ENCODE measurements around the gene ADK.

Gene ADK

DNA sequence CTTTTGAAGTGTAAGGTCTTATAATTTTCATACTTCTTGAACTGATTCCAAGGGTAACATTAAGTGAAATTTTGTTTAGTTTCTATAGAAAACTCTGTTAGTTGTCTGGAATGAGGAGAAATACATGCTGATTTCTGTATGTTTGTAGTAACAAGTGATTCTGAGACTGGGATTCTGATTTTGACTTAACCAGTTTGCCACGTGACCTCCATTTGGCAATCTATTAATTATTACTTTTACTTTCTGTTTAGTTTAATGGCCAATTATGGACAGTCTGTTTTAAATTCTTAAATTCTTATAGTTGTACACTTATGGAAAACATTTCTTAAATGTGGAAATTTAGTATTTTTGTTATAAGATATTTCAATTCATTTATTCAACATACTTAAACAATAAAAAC is 163.1 kb downstream of the ADK start:
- no peaks in the 10 kb centered on the region for H3K4me1 ChIP-seq (ENCODE audit: control insufficient read depth, insufficient read depth, low read length)
- WGBS, 2 experiments, result 100% methylated on average over 1 of the region's 1 CpG; no CpG with 5 or more reads in 1 of the 2 experiments
- H3K36me3 ChIP-seq (ENCODE audit: control insufficient read depth, insufficient read depth, low read length), result no peaks in the 10 kb centered on the region
- H3K27ac ChIP-seq (ENCODE audit: insufficient read depth, low read depth, low read length, poor library complexity, severe bottlenecking), result no peak overlapping the region
- H3K4me3 ChIP-seq (ENCODE audit: insufficient read depth, low read depth, low read length), result no peak overlapping the region
- no peaks in the 10 kb centered on the region for H3K9me3 ChIP-seq (ENCODE audit: control insufficient read depth, low read length)
- no peaks in the 10 kb centered on the region for H3K27me3 ChIP-seq (ENCODE audit: control insufficient read depth, insufficient read depth, low read length, poor library complexity, severe bottlenecking)

DNA sequence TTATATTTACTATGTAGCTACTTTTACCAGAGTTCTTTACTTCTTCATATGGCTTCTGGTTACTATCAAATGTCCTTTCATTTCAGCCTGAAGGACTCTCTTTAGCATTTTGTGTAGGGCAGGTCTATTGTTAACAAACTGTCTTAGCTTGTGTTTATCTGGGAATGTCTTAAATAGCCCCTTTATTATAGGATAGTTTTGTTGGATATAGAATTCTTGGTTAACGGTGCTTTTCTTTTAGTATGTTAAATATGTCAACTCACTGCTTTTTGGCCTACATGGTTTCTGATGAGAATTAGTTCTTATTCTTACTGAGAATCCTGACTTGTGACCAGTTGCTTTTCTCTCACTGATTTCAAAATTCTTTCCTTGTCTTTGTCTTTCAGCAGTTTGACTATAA is 169.0 kb downstream of the ADK start:
- Histone ChIP-seq H3K27ac (ENCODE audit: insufficient read depth, low read depth, low read length, poor library complexity, severe bottlenecking) (no peak overlapping the region), H3K4me1 (ENCODE audit: control insufficient read depth, insufficient read depth, low read length) (no peaks in the 10 kb centered on the region), H3K36me3 (ENCODE audit: control insufficient read depth, insufficient read depth, low read length) (no peaks in the 10 kb centered on the region), H3K27me3 (ENCODE audit: control insufficient read depth, insufficient read depth, low read length, poor library complexity, severe bottlenecking) (no peaks in the 10 kb centered on the region), H3K9me3 (ENCODE audit: control insufficient read depth, low read length) (no peaks in the 10 kb centered on the region), H3K4me3 (ENCODE audit: insufficient read depth, low read depth, low read length) (no peak overlapping the region)
- WGBS, 2 experiments, result 83 to 95% methylated on average over 1 of the region's 1 CpG

DNA sequence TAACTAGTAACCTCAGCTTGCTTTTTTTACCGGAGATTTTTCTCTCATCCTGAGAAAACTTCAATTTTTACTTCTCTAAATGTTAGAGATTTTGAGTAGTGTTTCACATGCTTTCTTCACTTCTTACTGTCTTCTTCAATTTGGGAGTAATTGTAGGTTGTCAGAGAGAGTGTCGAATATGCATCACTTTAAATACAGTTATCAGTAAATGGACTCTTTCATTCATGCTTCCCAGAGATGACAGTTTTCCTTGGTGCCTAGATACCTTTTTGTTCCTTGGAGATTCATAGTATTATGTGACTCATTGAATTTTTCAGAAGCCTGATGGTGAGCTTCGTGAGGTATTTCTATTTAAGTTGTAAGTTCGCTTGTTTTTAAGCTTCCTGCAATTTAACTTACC is 169.7 kb downstream of the ADK start:
- Histone ChIP-seq H3K27me3 (ENCODE audit: control insufficient read depth, insufficient read depth, low read length, poor library complexity, severe bottlenecking) (no peaks in the 10 kb centered on the region), H3K36me3 (ENCODE audit: control insufficient read depth, insufficient read depth, low read length) (no peaks in the 10 kb centered on the region), H3K4me1 (ENCODE audit: control insufficient read depth, insufficient read depth, low read length) (no peaks in the 10 kb centered on the region), H3K9me3 (ENCODE audit: control insufficient read depth, low read length) (no peaks in the 10 kb centered on the region), H3K4me3 (ENCODE audit: insufficient read depth, low read depth, low read length) (no peak overlapping the region), H3K27ac (ENCODE audit: insufficient read depth, low read depth, low read length, poor library complexity, severe bottlenecking) (no peak overlapping the region)
- WGBS, 2 experiments, result 92 to 100% methylated on average over 1 to 3 of the region's 4 CpGs

DNA sequence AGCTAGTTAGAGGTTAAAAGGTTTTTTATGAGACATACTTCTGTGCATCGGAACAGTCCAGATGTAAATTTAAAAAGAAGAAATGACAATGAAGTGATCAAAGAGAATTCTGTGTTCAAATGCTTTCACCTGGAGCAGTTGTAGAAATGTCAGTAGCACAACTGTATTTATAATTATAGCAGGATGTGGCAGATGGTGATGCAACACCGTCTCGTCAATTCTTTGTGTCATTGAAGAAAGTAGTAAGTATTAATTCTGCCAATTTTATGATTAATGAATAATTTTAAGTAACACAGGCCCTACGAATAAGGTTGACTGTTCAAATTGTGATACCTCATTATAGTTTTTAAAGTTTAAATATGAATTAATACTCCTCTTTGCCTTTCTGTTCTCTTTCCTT is 171.1 kb downstream of the ADK start:
- no peak overlapping the region for H3K27ac ChIP-seq (ENCODE audit: insufficient read depth, low read depth, low read length, poor library complexity, severe bottlenecking)
- no peak overlapping the region for H3K4me3 ChIP-seq (ENCODE audit: insufficient read depth, low read depth, low read length)
- no peaks in the 10 kb centered on the region for H3K4me1 ChIP-seq (ENCODE audit: control insufficient read depth, insufficient read depth, low read length)
- 97 to 99% methylated on average over 3 of the region's 4 CpGs for WGBS, 2 experiments
- H3K27me3 ChIP-seq (ENCODE audit: control insufficient read depth, insufficient read depth, low read length, poor library complexity, severe bottlenecking), result no peaks in the 10 kb centered on the region
- H3K36me3 ChIP-seq (ENCODE audit: control insufficient read depth, insufficient read depth, low read length), result no peaks in the 10 kb centered on the region
- no peaks in the 10 kb centered on the region for H3K9me3 ChIP-seq (ENCODE audit: control insufficient read depth, low read length)

DNA sequence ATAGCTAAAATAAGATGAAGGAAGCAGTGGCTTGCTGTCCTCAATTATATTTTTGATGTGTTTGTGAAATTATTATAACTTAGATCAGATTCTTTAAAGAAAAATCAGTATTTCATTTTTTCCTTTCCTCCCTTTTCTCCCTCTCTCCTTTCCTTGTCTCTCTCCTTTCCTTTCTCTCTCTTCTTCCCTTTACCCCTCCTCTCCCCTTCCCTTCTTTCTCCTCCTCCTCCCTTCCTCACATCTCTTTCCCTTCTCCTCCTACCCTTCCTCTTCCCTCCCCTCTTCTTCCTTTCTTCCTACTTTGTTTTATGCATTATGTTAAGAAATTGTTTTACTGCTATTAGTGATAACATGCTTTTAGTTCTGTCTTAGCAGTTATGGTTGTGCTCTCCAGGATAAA is 171.5 kb downstream of the ADK start:
- Histone ChIP-seq H3K27ac (ENCODE audit: insufficient read depth, low read depth, low read length, poor library complexity, severe bottlenecking) (no peak overlapping the region), H3K4me3 (ENCODE audit: insufficient read depth, low read depth, low read length) (no peak overlapping the region), H3K4me1 (ENCODE audit: control insufficient read depth, insufficient read depth, low read length) (no peaks in the 10 kb centered on the region), H3K27me3 (ENCODE audit: control insufficient read depth, insufficient read depth, low read length, poor library complexity, severe bottlenecking) (no peaks in the 10 kb centered on the region), H3K9me3 (ENCODE audit: control insufficient read depth, low read length) (no peaks in the 10 kb centered on the region), H3K36me3 (ENCODE audit: control insufficient read depth, insufficient read depth, low read length) (no peaks in the 10 kb centered on the region)

DNA sequence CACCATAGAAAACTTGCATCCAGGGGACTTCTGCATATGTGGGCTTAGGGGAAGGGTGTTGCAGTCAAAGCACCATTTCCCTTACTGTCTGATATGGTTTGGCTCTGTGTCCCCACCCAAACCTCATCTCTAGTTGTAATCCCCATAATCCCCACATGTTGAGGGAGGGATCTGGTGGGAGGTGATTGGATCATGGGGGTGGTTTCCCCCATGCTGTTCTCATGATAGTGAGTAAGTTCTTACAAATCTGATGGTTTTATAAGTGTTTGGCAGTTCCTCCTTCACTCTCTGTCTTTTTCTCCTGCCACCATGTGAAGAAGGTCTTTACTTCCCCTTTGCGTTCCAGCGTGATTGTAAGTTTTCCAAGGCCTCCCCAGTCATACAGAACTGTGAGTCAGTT is 177.4 kb downstream of the ADK start:
- H3K4me3 ChIP-seq (ENCODE audit: insufficient read depth, low read depth, low read length), result no peak overlapping the region
- H3K4me1 ChIP-seq (ENCODE audit: control insufficient read depth, insufficient read depth, low read length), result no peaks in the 10 kb centered on the region
- no peak overlapping the region for H3K27ac ChIP-seq (ENCODE audit: insufficient read depth, low read depth, low read length, poor library complexity, severe bottlenecking)
- no peaks in the 10 kb centered on the region for H3K36me3 ChIP-seq (ENCODE audit: control insufficient read depth, insufficient read depth, low read length)
- WGBS, 2 experiments, result 76 to 95% methylated on average over 2 of the region's 2 CpGs
- H3K27me3 ChIP-seq (ENCODE audit: control insufficient read depth, insufficient read depth, low read length, poor library complexity, severe bottlenecking), result no peaks in the 10 kb centered on the region
- H3K9me3 ChIP-seq (ENCODE audit: control insufficient read depth, low read length), result no peaks in the 10 kb centered on the region

DNA sequence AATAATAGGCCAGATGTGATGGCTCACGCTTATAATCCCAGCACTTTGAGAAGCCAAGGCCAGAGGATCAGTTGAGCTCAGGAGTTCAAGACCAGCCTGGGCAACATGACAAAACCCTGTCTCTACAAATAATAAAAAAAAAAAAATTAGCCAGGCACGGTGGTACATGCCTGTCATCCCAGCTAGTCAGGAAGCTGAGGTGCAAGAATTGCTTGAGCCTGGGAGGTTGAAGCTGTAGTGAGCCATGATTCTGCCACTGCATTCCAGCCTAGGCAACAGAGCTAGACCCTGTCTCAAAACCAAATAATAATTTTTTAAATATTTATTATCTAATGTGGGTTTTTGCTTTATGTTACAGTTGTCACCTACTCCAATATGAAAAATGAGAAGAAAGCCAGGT is 178.9 kb downstream of the ADK start:
- 83 to 96% methylated on average over 2 of the region's 2 CpGs for WGBS, 2 experiments
- H3K4me1 ChIP-seq (ENCODE audit: control insufficient read depth, insufficient read depth, low read length), result no peaks in the 10 kb centered on the region
- H3K27me3 ChIP-seq (ENCODE audit: control insufficient read depth, insufficient read depth, low read length, poor library complexity, severe bottlenecking), result no peaks in the 10 kb centered on the region
- no peaks in the 10 kb centered on the region for H3K9me3 ChIP-seq (ENCODE audit: control insufficient read depth, low read length)
- no peak overlapping the region for H3K4me3 ChIP-seq (ENCODE audit: insufficient read depth, low read depth, low read length)
- no peaks in the 10 kb centered on the region for H3K36me3 ChIP-seq (ENCODE audit: control insufficient read depth, insufficient read depth, low read length)
- H3K27ac ChIP-seq (ENCODE audit: insufficient read depth, low read depth, low read length, poor library complexity, severe bottlenecking), result no peak overlapping the region

DNA sequence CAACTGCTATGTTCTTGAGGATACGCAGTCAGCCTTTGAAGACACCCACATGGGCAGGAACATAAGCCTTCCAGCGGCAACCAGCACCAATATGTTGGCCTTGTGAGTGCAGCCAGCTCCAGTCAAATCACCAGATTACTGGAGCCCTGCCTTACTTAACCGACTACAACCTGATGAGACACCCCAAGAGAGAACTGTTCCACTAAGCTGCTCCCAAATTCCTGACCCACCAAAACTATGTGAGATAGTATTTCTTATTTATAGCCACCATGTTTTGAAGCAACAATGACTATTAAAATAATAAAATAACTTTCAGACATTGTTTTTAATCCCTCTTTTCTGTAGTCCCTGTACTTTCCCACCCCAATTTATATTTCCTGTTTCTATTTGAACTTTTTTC is 179.6 kb downstream of the ADK start:
- no peak overlapping the region for H3K27ac ChIP-seq (ENCODE audit: insufficient read depth, low read depth, low read length, poor library complexity, severe bottlenecking)
- WGBS, 2 experiments, result 91 to 95% methylated on average over 3 of the region's 3 CpGs
- no peaks in the 10 kb centered on the region for H3K36me3 ChIP-seq (ENCODE audit: control insufficient read depth, insufficient read depth, low read length)
- no peak overlapping the region for H3K4me3 ChIP-seq (ENCODE audit: insufficient read depth, low read depth, low read length)
- H3K27me3 ChIP-seq (ENCODE audit: control insufficient read depth, insufficient read depth, low read length, poor library complexity, severe bottlenecking), result no peaks in the 10 kb centered on the region
- no peaks in the 10 kb centered on the region for H3K4me1 ChIP-seq (ENCODE audit: control insufficient read depth, insufficient read depth, low read length)
- H3K9me3 ChIP-seq (ENCODE audit: control insufficient read depth, low read length), result no peaks in the 10 kb centered on the region

DNA sequence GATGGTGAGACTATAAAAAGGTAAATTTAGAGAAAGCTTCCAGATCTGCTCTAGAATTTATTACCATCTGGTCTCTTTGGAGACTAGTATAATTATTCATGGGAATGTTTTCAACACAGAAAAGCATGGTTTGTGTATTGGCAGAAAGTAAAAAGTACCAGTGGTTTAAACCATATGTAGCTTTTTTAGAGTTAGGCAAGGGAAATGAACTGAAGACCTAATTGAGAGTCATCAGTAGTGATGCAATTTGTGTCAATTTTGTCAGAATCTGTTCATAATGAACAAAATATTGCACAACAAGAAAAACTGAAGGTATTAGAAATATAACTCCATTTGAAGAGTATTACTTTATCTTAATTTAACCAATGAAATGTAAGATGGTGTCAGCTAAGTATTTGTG is 181.4 kb downstream of the ADK start:
- no peak overlapping the region for H3K4me3 ChIP-seq (ENCODE audit: insufficient read depth, low read depth, low read length)
- no peaks in the 10 kb centered on the region for H3K4me1 ChIP-seq (ENCODE audit: control insufficient read depth, insufficient read depth, low read length)
- H3K9me3 ChIP-seq (ENCODE audit: control insufficient read depth, low read length), result no peaks in the 10 kb centered on the region
- no peaks in the 10 kb centered on the region for H3K36me3 ChIP-seq (ENCODE audit: control insufficient read depth, insufficient read depth, low read length)
- no peak overlapping the region for H3K27ac ChIP-seq (ENCODE audit: insufficient read depth, low read depth, low read length, poor library complexity, severe bottlenecking)
- H3K27me3 ChIP-seq (ENCODE audit: control insufficient read depth, insufficient read depth, low read length, poor library complexity, severe bottlenecking), result no peaks in the 10 kb centered on the region

DNA sequence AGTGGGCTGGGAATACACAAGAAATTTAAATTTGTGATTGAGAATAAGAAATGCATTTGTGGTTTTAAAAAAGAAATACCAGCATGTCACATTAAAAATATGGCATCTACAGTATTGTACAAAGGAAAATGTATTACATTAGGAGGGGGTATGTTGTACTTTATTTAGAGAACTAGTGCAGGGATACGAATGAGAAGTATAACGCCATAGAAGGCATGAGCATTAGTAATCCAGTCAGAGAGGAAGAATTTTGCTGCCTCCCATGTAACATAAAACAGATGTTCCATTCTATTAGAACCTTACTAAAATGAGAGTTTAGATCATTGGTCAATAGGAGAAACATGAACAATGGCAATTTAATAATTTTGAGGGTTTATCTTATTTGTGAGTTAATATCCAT is 182.2 kb downstream of the ADK start:
- WGBS, 2 experiments, result 95 to 100% methylated on average over 2 of the region's 2 CpGs
- Histone ChIP-seq H3K4me3 (ENCODE audit: insufficient read depth, low read depth, low read length) (no peak overlapping the region), H3K27me3 (ENCODE audit: control insufficient read depth, insufficient read depth, low read length, poor library complexity, severe bottlenecking) (no peaks in the 10 kb centered on the region), H3K27ac (ENCODE audit: insufficient read depth, low read depth, low read length, poor library complexity, severe bottlenecking) (no peak overlapping the region), H3K4me1 (ENCODE audit: control insufficient read depth, insufficient read depth, low read length) (no peaks in the 10 kb centered on the region), H3K36me3 (ENCODE audit: control insufficient read depth, insufficient read depth, low read length) (no peaks in the 10 kb centered on the region), H3K9me3 (ENCODE audit: control insufficient read depth, low read length) (no peaks in the 10 kb centered on the region)

DNA sequence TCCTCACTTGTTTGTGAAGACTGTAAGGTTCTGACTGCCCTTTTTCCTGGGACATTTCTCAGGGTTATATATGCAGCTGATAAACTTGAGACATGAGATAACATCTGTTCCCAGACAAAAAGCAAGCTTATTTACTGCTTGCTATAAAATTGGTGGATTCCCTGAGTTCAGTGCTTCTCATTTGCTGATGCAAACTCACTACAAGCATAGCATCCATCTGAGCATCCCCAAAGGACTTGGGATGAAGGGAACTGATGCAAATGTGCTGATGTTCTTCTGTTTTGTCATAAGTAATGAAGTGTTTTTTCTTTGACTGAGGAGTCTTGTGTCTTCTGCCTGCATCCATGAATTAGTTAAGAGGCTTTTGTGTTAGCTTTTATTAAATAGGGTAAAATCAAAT is 183.2 kb downstream of the ADK start:
- H3K4me1 ChIP-seq (ENCODE audit: control insufficient read depth, insufficient read depth, low read length), result no peaks in the 10 kb centered on the region
- no peak overlapping the region for H3K27ac ChIP-seq (ENCODE audit: insufficient read depth, low read depth, low read length, poor library complexity, severe bottlenecking)
- no peaks in the 10 kb centered on the region for H3K27me3 ChIP-seq (ENCODE audit: control insufficient read depth, insufficient read depth, low read length, poor library complexity, severe bottlenecking)
- H3K4me3 ChIP-seq (ENCODE audit: insufficient read depth, low read depth, low read length), result no peak overlapping the region
- H3K36me3 ChIP-seq (ENCODE audit: control insufficient read depth, insufficient read depth, low read length), result no peaks in the 10 kb centered on the region
- no peaks in the 10 kb centered on the region for H3K9me3 ChIP-seq (ENCODE audit: control insufficient read depth, low read length)
